GM21528 (cell line): ENCODE measurements around the gene TMEM63A.
"Not testable (repeated sequence)": the region's sequence is repeated elsewhere in the genome, so short reads cannot be mapped to it uniquely, and the experiment has no call there.

ENCODE experiments used
- ATAC-seq: cut with Tn5 transposase; IDR thresholded peaks from one replicate; pipeline ENCODE4 v1.9.1; 2021; ENCODE audit warnings: mild to moderate bottlenecking, moderate library complexity; ENCODE audit not compliant: unreplicated experiment, low FRiP score

The TMEM63A gene

GRCh38 chr1:225823811-225824261, 58.3 kb downstream of the TMEM63A start:
- ATAC-seq = no peak

GRCh38 chr1:225822655-225823403, 59.4 kb downstream of the TMEM63A start:
- ATAC-seq = no peak

- no peak for ATAC-seq
Observed at GRCh38 chr1:225820522-225821120, 61.6 kb downstream of the TMEM63A start.

GRCh38 chr1:225819346-225820192, 62.6 kb downstream of the TMEM63A start:
- ATAC-seq = no peak

- ATAC-seq = no peak
Observed at GRCh38 chr1:225818229-225818628, 64.0 kb downstream of the TMEM63A start.

- no peak for ATAC-seq
Observed at GRCh38 chr1:225817611-225818061, 64.5 kb downstream of the TMEM63A start.

GRCh38 chr1:225816643-225817538, 65.3 kb downstream of the TMEM63A start:
- no peak for ATAC-seq

GRCh38 chr1:225815526-225816178, 66.5 kb downstream of the TMEM63A start:
- ATAC-seq = no peak

- ATAC-seq = not testable (repeated sequence)
Observed at GRCh38 chr1:225815090-225815489, 67.1 kb downstream of the TMEM63A start.

- ATAC-seq = no peak
Observed at GRCh38 chr1:225814381-225814780, 67.8 kb downstream of the TMEM63A start.

- ATAC-seq = no peak
Observed at GRCh38 chr1:225813214-225813964, 68.8 kb downstream of the TMEM63A start.

- no peak for ATAC-seq
Observed at GRCh38 chr1:225812488-225813213, 69.5 kb downstream of the TMEM63A start.

GRCh38 chr1:225811622-225812487, 70.3 kb downstream of the TMEM63A start:
- no peak for ATAC-seq

- not testable (repeated sequence) for ATAC-seq
Observed at GRCh38 chr1:225810579-225811538, 71.3 kb downstream of the TMEM63A start.

GRCh38 chr1:225809842-225810578, 72.2 kb downstream of the TMEM63A start, which contains the start of gene EPHX1:
EPHX1 (plus strand) TSS chr1:225810124; CDS start chr1:225828730, 18,606 bp downstream.
- peak; percentile 98 for ATAC-seq
